Skin epidermis (tissue), 12 donors: ENCODE data around the gene GSTT4.
"Not testable (repeated sequence)": the region's sequence is repeated elsewhere in the genome, so short reads cannot be mapped to it uniquely, and the experiment has no call there.

ENCODE experiments used
- H3K27ac ChIP-seq, 21 experiments: fragments of 200-600 bp; sonication (generic) in 11 of 21; one replicate each; pipeline ENCODE4 v1.5.0; 2020; ENCODE audit warnings: mild to moderate bottlenecking in 3 of 21, inconsistent platforms in 2 of 21, moderate library complexity in 2 of 21
- H3K4me3 ChIP-seq, 7 experiments: fragments of 200-600 bp; sonication (generic) in 2 of 7; one replicate each; pipeline ENCODE4 v1.5.0; 2020; ENCODE audit warnings: inconsistent platforms in 2 of 7, mild to moderate bottlenecking in 2 of 7, moderate library complexity in 1 of 7

The GSTT4 gene

DNA sequence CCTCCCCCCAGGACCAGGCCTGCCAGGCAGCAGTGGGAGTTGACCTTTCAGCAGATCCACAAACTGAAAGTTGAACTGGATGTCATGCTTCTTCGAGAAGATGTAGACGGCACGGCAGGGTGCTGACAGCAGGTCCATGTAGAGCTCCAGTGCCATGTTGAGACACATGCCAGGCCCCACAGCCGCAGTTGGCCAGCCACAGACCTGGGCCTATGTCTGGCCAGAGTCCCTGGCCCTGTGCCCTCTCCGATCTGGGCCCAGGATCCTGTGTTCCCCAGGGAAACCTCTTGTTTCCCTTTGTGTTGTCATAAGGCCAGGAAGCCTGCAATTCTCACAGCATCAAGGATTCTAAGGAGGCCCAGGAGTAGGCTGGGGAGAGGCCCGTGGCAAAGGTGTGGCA, at the start of gene GSTT4:
GSTT4 (minus strand) TSS at position 253 of the 400 bp plus-strand sequence; CDS start at position 156, 97 bp downstream.
- no peak within 1 kb of the TSS for H3K27ac ChIP-seq

DNA sequence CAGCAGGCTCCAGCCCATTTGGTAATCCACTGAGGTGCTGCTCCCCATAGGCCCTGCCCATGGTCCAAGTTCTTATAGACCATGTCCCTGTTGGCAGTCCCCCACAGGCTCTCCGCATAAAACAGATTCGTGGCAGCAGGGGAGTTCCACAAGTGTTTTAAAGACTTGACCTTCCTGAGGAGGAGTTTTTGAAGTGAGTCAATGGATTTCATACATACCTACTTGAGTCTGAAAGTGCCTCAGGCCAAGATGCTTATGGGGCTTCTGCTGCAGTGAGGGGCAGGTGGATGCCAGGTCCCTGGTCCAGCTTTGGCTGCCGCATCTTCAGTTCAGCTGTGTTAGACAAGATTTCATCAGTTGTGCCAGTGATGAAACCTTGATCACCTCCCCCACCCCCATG, 49.1 kb upstream of the GSTT4 start:
- no peak overlapping the region for H3K4me3 ChIP-seq
- H3K27ac ChIP-seq: no peak overlapping the region

More for the DNA sequence above, at the start of gene GSTT4:
- H3K4me3 ChIP-seq: no peak within 1 kb of the TSS

- Histone ChIP-seq H3K4me3 (no peak overlapping the region), H3K27ac (no peak overlapping the region)
These were observed 48.4 kb upstream of the GSTT4 start for GRCh38 chr22:24053481-24054226.

DNA sequence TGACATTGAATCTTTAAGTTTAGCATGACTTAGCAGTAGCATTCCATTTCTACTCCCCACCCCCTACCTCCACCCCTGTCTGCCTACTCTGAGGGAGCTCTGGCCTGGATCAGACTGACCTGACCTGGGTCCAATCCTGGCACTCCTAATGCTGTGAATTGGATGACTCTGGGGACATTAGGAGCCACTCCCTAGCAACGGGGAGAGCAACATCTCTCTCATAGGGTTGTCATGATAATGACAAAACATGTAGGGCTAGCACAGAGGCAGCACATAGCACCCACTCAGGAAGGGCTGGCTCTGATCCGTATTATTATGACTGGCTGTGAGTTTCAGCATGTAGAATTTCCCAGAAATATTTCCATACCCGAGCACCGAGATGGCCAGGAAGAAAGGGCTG, 46.3 kb upstream of the GSTT4 start:
- Histone ChIP-seq H3K27ac (peak overlapping the region in 9 of 21 experiments; percentile 15 to 84 (median 62)), H3K4me3 (no peak overlapping the region)

GRCh38 chr22:24051028-24051427, 45.8 kb upstream of the GSTT4 start:
- Histone ChIP-seq H3K4me3 (no peak overlapping the region), H3K27ac (peak overlapping the region in 6 of 21 experiments; percentile 4 to 72 (median 61))

- no peak overlapping the region for H3K27ac ChIP-seq
- no peak overlapping the region for H3K4me3 ChIP-seq
These were observed 44.7 kb upstream of the GSTT4 start for GRCh38 chr22:24049978-24050377.

- Histone ChIP-seq H3K27ac (no peak overlapping the region), H3K4me3 (no peak overlapping the region)
These were observed 44.0 kb upstream of the GSTT4 start for GRCh38 chr22:24049211-24049610.

DNA sequence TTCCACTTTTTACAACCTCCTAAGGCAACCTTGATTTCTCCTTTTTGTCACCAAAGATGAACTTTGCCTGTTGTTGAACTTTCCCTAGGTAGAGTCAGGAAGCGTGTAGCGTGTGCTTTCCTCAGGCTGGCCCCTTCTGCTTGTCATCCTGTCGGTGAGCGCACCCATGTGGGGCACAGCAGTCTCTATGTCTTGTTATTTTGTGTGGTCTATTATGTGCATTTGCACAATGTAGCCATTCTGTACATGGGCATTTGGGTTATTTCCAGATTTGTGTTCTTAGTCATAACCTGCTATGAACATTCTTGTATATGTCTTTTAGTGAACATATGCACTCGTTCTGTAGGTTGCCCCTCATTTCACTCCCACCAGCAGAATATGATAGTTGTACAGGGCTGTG, 40.8 kb upstream of the GSTT4 start:
- H3K4me3 ChIP-seq: no peak overlapping the region

GRCh38 chr22:24043958-24044357, 38.7 kb upstream of the GSTT4 start:
- H3K4me3 ChIP-seq: no peak overlapping the region
- no peak overlapping the region for H3K27ac ChIP-seq

More for the DNA sequence above, 40.8 kb upstream of the GSTT4 start:
- no peak overlapping the region for H3K27ac ChIP-seq

- H3K27ac ChIP-seq, H3K4me3 ChIP-seq: not testable (repeated sequence)
These were observed 38.2 kb upstream of the GSTT4 start for GRCh38 chr22:24043465-24043864.

GRCh38 chr22:24040946-24041345, 35.7 kb upstream of the GSTT4 start:
- Histone ChIP-seq H3K4me3 (no peak overlapping the region), H3K27ac (no peak overlapping the region)

GRCh38 chr22:24039046-24039445, 33.8 kb upstream of the GSTT4 start:
- Histone ChIP-seq H3K27ac (peak overlapping the region in 3 of 21 experiments; percentile 11 to 48 (median 27)), H3K4me3 (no peak overlapping the region)

DNA sequence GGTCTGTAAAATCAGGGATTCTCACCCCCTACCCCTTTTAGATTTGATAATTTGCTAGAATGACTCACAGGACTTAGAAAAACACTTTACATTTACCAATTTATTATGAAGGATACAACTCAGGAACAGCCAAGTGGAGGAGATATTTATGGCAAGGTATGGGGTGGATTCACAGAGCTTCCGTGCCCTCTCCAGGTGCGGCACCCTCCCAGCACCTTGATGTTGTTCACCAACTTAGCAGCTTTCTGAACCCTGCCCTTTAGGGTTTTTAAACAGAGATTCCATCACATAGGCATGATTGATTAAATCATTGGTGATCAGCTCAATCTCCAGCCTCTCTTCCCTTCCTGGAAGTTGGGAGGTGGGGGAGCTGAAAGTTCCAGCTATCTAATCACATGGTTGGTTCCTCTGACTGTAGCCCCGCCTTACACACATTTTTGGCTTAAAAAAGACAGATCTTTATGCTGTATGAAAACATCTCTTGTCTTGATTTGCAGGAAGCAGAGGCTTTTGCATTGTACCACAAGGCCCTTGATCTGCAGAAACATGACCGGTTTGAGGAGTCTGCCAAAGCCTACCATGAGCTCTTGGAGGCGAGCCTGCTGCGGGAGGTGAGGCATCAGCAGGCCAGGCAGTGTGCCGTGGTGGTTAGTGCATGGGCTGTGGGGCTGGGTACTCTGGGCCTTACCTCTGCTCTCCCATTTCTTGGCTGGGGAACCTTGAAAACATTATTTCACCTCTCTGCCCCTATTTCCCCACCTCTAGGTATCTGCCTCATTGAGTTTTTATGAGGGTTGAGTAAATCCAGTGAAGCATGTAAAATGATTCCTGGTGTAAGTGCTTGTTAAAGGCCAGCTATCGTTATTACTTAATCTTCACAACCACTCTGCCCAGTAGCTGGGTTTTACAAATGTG, 32.9 kb upstream of the GSTT4 start:
- H3K27ac ChIP-seq: peak overlapping the region in 3 of 21 experiments; percentile 11 to 67 (median 30)
- H3K4me3 ChIP-seq: no peak overlapping the region

DNA sequence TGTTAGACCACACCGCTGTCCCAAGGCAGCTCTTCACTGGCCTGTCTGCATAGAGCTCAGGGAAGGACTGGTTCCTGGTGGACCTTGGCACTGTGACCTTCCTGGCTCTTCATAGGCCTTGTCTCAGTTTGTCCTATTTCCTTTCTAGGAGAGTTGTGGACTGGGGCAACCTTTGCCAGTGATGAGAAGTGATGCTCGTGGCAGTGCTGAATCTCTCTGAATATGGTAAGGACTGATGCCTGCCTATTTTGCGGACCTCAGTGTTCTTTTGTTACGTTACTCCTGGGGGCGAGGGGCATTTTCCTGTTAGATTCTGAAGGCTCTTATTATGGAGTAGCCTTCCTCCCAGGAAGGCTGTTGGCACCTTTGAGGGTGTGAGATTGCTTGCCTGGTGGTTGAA, 30.0 kb upstream of the GSTT4 start:
- no peak overlapping the region for H3K27ac ChIP-seq
- H3K4me3 ChIP-seq: no peak overlapping the region

DNA sequence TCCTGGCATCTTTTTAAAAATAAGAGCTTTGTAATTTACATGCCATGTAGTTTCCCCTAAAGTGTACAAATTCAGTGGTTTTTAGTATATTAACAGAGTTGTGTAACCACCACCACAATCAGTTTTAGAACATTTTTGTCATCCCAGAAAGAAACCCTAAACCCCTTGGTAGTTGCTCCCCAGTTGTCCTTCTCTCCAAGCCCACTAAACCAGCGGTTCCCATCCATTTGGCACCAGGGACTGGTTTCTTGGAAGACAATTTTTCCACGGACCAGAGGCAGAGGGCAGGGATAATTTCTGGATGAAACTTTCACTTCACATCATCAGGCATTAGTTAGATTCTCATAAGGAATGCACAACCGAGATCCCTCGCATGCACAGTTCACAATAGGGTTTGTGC, 28.5 kb upstream of the GSTT4 start:
- Histone ChIP-seq H3K27ac (no peak overlapping the region), H3K4me3 (no peak overlapping the region)

- H3K27ac ChIP-seq: no peak overlapping the region
These were observed 25.0 kb upstream of the GSTT4 start for GRCh38 chr22:24030186-24030702.

DNA sequence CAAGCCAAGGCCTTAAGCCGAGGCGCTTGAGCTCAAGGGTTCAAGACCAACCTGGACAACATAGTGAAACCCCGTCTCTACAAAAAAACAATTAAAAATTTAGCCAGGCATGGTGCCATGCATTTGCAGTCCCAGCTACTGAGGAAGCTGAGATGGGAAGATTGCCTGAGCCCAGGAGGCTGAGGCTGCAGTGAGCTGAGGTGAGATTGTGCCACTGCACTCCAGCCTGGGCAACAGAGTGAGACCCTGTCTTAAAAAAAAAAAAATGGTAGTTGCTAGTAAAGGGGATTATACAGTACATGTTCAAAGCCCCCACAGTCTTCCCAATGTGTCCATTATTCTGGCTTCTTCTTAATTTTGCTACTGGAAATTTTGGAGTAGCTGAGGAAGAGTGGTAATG, 24.1 kb upstream of the GSTT4 start:
- H3K27ac ChIP-seq: no peak overlapping the region

More at GRCh38 chr22:24030186-24030702, 25.0 kb upstream of the GSTT4 start:
- H3K4me3 ChIP-seq: no peak overlapping the region

GRCh38 chr22:24028533-24028932, 23.3 kb upstream of the GSTT4 start:
- H3K27ac ChIP-seq: no peak overlapping the region
- H3K4me3 ChIP-seq: no peak overlapping the region

More for the DNA sequence above, 24.1 kb upstream of the GSTT4 start:
- H3K4me3 ChIP-seq: no peak overlapping the region

GRCh38 chr22:24027991-24028390, 22.7 kb upstream of the GSTT4 start:
- H3K27ac ChIP-seq: no peak overlapping the region

GRCh38 chr22:24027389-24027975, 22.2 kb upstream of the GSTT4 start:
- no peak overlapping the region for H3K27ac ChIP-seq
- no peak overlapping the region for H3K4me3 ChIP-seq

More at GRCh38 chr22:24027991-24028390, 22.7 kb upstream of the GSTT4 start:
- no peak overlapping the region for H3K4me3 ChIP-seq
